Measurements from ENCODE around the gene RXRA. TPM values are rescaled to one million over a fixed set of nuclear protein-coding genes. Genes with fewer than 3 reads are reported as not detected.

The RXRA gene
- total and polyA plus RNA-seq, 3 experiments from 2014 or later = 2.1 to 10.0 (median 9.9) TPM

GRCh38 chr9:134333234-134333873, 7.1 kb downstream of the RXRA start:
- Histone ChIP-seq H3K9me3 (ENCODE audit: low read length) (no peaks in the 10 kb centered on the region), H3K4me3 (ENCODE audit: low read length) (no peak overlapping the region), H3K27ac (ENCODE audit: low read depth, low read length) (no peak overlapping the region), H3K4me1 (ENCODE audit: insufficient read depth, low read length) (peaks cover under 1% of the 10 kb centered on the region), H3K27me3 (ENCODE audit: insufficient read depth, low read length, poor library complexity, severe bottlenecking) (no peaks in the 10 kb centered on the region), H3K36me3 (ENCODE audit: insufficient read depth, low read length) (no peaks in the 10 kb centered on the region)
- Mint-ChIP-seq H3K4me3 (no peak overlapping the region), H3K27ac (no peak overlapping the region), H3K27me3 (peaks cover 0 to 2% of the 10 kb centered on the region in 2 donors), H3K9me3 (no peaks in the 10 kb centered on the region), H3K36me3 (no peaks in the 10 kb centered on the region), H3K4me1 (peaks cover 9 to 16% (median 13%) of the 10 kb centered on the region in 3 donors)
- DNase-seq = no peak
- ChIA-PET CTCF (interaction anchor here (1.3 kb wide), 1 partner anchor 11 kb away, joined by 3 read pairs; no protein-coding TSS in a partner anchor), POLR2A (no interaction called here)

GRCh38 chr9:134333874-134334581, 7.8 kb downstream of the RXRA start:
- H3K9me3 Mint-ChIP-seq = no peaks in the 10 kb centered on the region
- Histone ChIP-seq H3K36me3 (ENCODE audit: insufficient read depth, low read length) (no peaks in the 10 kb centered on the region), H3K27me3 (ENCODE audit: insufficient read depth, low read length, poor library complexity, severe bottlenecking) (no peaks in the 10 kb centered on the region), H3K4me1 (ENCODE audit: insufficient read depth, low read length) (no peaks in the 10 kb centered on the region), H3K4me3 (ENCODE audit: low read length) (no peak overlapping the region), H3K27ac (ENCODE audit: low read depth, low read length) (no peak overlapping the region), H3K9me3 (ENCODE audit: low read length) (no peaks in the 10 kb centered on the region)
- peaks cover 0 to 2% of the 10 kb centered on the region in 2 donors for H3K27me3 Mint-ChIP-seq
- CTCF ChIA-PET = interaction anchor here (1.3 kb wide), 1 partner anchor 10 kb away, joined by 3 read pairs; no protein-coding TSS in a partner anchor
- POLR2A ChIA-PET = interaction anchor here (0.5 kb wide), 1 partner anchor 19 kb away, joined by 3 read pairs; no protein-coding TSS in a partner anchor
- peak overlapping the region in 1 of 8 donors; percentile 26 for H3K27ac Mint-ChIP-seq
- H3K36me3 Mint-ChIP-seq = no peaks in the 10 kb centered on the region
- peaks cover 9 to 16% (median 13%) of the 10 kb centered on the region in 3 donors for H3K4me1 Mint-ChIP-seq
- DNase-seq = no peak
- no peak overlapping the region for H3K4me3 Mint-ChIP-seq

- H3K4me1 Mint-ChIP-seq = peaks cover 9 to 13% (median 13%) of the 10 kb centered on the region in 3 donors
Observed at GRCh38 chr9:134335061-134335460, 8.8 kb downstream of the RXRA start.

GRCh38 chr9:134335486-134336220, 9.4 kb downstream of the RXRA start:
- CTCF ChIA-PET = no interaction called here
- no peaks in the 10 kb centered on the region for H3K4me1 ChIP-seq (ENCODE audit: insufficient read depth, low read length)
- peaks cover 0 to 2% of the 10 kb centered on the region in 2 donors for H3K27me3 Mint-ChIP-seq
- H3K9me3 ChIP-seq (ENCODE audit: low read length) = no peaks in the 10 kb centered on the region
- POLR2A ChIA-PET = no interaction called here
- H3K27ac Mint-ChIP-seq = no peak overlapping the region
- DNase-seq = no peak
- peaks cover 7 to 8% (median 7%) of the 10 kb centered on the region in 3 donors for H3K4me1 Mint-ChIP-seq
- H3K27ac ChIP-seq (ENCODE audit: low read depth, low read length) = no peak overlapping the region
- H3K4me3 Mint-ChIP-seq = no peak overlapping the region
- no peaks in the 10 kb centered on the region for H3K36me3 ChIP-seq (ENCODE audit: insufficient read depth, low read length)
- no peaks in the 10 kb centered on the region for H3K27me3 ChIP-seq (ENCODE audit: insufficient read depth, low read length, poor library complexity, severe bottlenecking)
- H3K4me3 ChIP-seq (ENCODE audit: low read length) = no peak overlapping the region
- H3K9me3 Mint-ChIP-seq = no peaks in the 10 kb centered on the region
- no peaks in the 10 kb centered on the region for H3K36me3 Mint-ChIP-seq

More at GRCh38 chr9:134335061-134335460, 8.8 kb downstream of the RXRA start:
- DNase-seq = no peak
- Mint-ChIP-seq H3K27me3 (peaks cover 0 to 2% of the 10 kb centered on the region in 2 donors), H3K36me3 (no peaks in the 10 kb centered on the region), H3K4me3 (no peak overlapping the region), H3K9me3 (no peaks in the 10 kb centered on the region), H3K27ac (peak overlapping the region in 1 of 8 donors; percentile 91)
- ChIA-PET POLR2A (no interaction called here), CTCF (no interaction called here)
- Histone ChIP-seq H3K4me3 (ENCODE audit: low read length) (no peak overlapping the region), H3K36me3 (ENCODE audit: insufficient read depth, low read length) (no peaks in the 10 kb centered on the region), H3K9me3 (ENCODE audit: low read length) (no peaks in the 10 kb centered on the region), H3K27me3 (ENCODE audit: insufficient read depth, low read length, poor library complexity, severe bottlenecking) (no peaks in the 10 kb centered on the region), H3K27ac (ENCODE audit: low read depth, low read length) (no peak overlapping the region), H3K4me1 (ENCODE audit: insufficient read depth, low read length) (no peaks in the 10 kb centered on the region)

- Histone ChIP-seq H3K9me3 (ENCODE audit: low read length) (no peaks in the 10 kb centered on the region), H3K27ac (ENCODE audit: low read depth, low read length) (no peak overlapping the region), H3K4me1 (ENCODE audit: insufficient read depth, low read length) (no peaks in the 10 kb centered on the region), H3K4me3 (ENCODE audit: low read length) (no peak overlapping the region), H3K27me3 (ENCODE audit: insufficient read depth, low read length, poor library complexity, severe bottlenecking) (no peaks in the 10 kb centered on the region), H3K36me3 (ENCODE audit: insufficient read depth, low read length) (no peaks in the 10 kb centered on the region)
- Mint-ChIP-seq H3K27me3 (peaks cover 0 to 2% of the 10 kb centered on the region in 2 donors), H3K4me1 (peaks cover 5 to 7% (median 6%) of the 10 kb centered on the region in 3 donors), H3K9me3 (no peaks in the 10 kb centered on the region), H3K36me3 (no peaks in the 10 kb centered on the region), H3K4me3 (no peak overlapping the region), H3K27ac (no peak overlapping the region)
- no peak for DNase-seq
- ChIA-PET POLR2A (no interaction called here), CTCF (no interaction called here)
Observed at GRCh38 chr9:134336228-134336627, 10.0 kb downstream of the RXRA start.

- no peak overlapping the region for H3K27ac ChIP-seq (ENCODE audit: low read depth, low read length)
- no peaks in the 10 kb centered on the region for H3K4me1 ChIP-seq (ENCODE audit: insufficient read depth, low read length)
- H3K4me1 Mint-ChIP-seq = peaks cover 5 to 7% (median 6%) of the 10 kb centered on the region in 3 donors
- no peaks in the 10 kb centered on the region for H3K36me3 ChIP-seq (ENCODE audit: insufficient read depth, low read length)
- no peak overlapping the region for H3K4me3 Mint-ChIP-seq
- no peaks in the 10 kb centered on the region for H3K27me3 ChIP-seq (ENCODE audit: insufficient read depth, low read length, poor library complexity, severe bottlenecking)
- peak overlapping the region in 1 of 8 donors; percentile 9 for H3K27ac Mint-ChIP-seq
- no peak overlapping the region for H3K4me3 ChIP-seq (ENCODE audit: low read length)
- POLR2A ChIA-PET = no interaction called here
- no peaks in the 10 kb centered on the region for H3K9me3 ChIP-seq (ENCODE audit: low read length)
- no peak for DNase-seq
- CTCF ChIA-PET = no interaction called here
- H3K9me3 Mint-ChIP-seq = no peaks in the 10 kb centered on the region
- H3K36me3 Mint-ChIP-seq = no peaks in the 10 kb centered on the region
- H3K27me3 Mint-ChIP-seq = peaks cover 0 to 3% of the 10 kb centered on the region in 2 donors
Observed at GRCh38 chr9:134336924-134337323, 10.7 kb downstream of the RXRA start.

- Histone ChIP-seq H3K36me3 (ENCODE audit: insufficient read depth, low read length) (no peaks in the 10 kb centered on the region), H3K4me1 (ENCODE audit: insufficient read depth, low read length) (no peaks in the 10 kb centered on the region), H3K27ac (ENCODE audit: low read depth, low read length) (no peak overlapping the region), H3K9me3 (ENCODE audit: low read length) (no peaks in the 10 kb centered on the region), H3K27me3 (ENCODE audit: insufficient read depth, low read length, poor library complexity, severe bottlenecking) (no peaks in the 10 kb centered on the region), H3K4me3 (ENCODE audit: low read length) (no peak overlapping the region)
- Mint-ChIP-seq H3K4me1 (peaks cover 5 to 7% (median 6%) of the 10 kb centered on the region in 3 donors), H3K27ac (peak overlapping the region in 2 of 8 donors; percentile 40 to 92), H3K9me3 (no peaks in the 10 kb centered on the region), H3K4me3 (no peak overlapping the region), H3K27me3 (peaks cover 0 to 3% of the 10 kb centered on the region in 2 donors), H3K36me3 (no peaks in the 10 kb centered on the region)
- ChIA-PET POLR2A (no interaction called here), CTCF (no interaction called here)
- DNase-seq = no peak
Observed at GRCh38 chr9:134337469-134337868, 11.2 kb downstream of the RXRA start.

All from CD8-positive, alpha-beta memory T cell (primary cell).